GM12892 (cell line): ENCODE data around the gene LRRC75A.

Experiments used
- POLR2A ChIP-seq: IDR thresholded peaks from 2 replicates; pipeline ENCODE4 v1.6.1; 2011; ENCODE audit warnings: low read depth, low read length, control low read depth
- POLR2AphosphoS5 ChIP-seq: IDR thresholded peaks from 2 replicates; pipeline ENCODE4 v1.6.1; 2011; ENCODE audit warnings: low read depth, low read length, control low read depth
- TAF1 ChIP-seq: IDR thresholded peaks from 2 replicates; pipeline ENCODE4 v1.6.1; 2011; ENCODE audit warnings: low read depth, mild to moderate bottlenecking, control low read depth, low read length, borderline replicate concordance

GRCh38 chr17:16460796-16461605 lies 31.0 kb downstream of the LRRC75A start:
- TF ChIP-seq POLR2A (no peak), POLR2AphosphoS5 (no peak), TAF1 (no peak)
